Measurements from ENCODE around the gene GRID2IP. TPM values are rescaled to one million over a fixed set of nuclear protein-coding genes. Genes with fewer than 3 reads are reported as not detected.

GRID2IP gene
- total RNA-seq, 1 experiment from 2014 or later, result not detected

DNA sequence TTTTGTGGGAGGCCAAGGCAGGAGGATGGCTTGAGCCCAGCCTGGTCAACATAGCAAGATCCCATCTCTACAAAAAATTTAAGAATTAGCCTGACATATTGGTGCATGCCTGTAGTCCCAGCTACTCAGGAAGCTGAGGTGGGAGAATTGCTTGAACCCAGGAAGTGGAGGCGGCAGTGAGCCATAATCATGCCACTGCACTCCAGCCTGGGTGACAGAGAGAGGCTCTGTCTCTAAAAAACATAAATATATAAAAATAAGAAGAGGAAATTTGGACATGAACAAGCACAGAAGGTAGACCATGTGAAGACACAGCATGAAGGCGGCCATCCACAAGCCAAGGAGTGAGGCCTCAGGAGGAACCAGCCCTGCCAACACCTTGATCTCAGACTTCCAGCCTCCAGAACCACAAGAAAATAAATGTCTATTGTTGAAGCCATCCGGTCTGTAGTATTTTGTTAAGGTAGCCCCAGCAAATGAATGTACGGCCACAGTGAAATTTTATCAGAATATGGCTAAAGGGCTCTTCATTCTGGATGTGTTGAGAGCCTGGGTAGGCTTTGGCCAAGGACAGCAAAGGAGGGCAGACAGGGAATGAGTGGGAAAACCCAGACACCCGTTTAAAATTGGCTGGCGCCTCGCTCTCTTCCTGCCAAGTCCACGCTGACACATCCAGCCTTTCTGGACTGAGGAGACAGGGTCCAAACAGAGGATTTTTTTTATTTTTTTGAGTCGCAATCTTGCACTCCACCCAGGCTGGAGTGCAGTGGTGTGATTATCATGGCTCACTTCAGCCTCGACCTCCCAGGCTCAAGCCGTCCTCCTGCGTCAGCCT, 12.9 kb upstream of the GRID2IP start:
- DNase-seq (ENCODE audit: low read depth), result no peak

DNA sequence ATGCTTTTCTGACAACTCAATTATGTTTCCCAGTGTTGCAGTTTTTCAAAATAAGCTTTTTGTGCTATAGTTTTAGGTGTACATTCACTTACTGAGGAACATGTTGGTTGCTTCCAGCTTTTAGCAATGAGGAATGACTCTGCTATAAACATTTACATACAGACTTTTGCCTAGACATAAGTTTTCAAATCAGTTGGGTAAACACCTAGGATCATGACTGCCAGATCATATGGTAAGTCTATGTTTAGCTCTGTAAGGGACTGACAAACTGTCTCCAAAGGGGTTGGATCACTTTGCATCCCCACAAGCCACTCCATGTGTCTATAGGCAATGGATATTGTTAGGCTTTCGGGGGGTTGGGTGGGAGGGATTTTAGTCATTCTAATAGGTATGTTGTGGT, 10.8 kb upstream of the GRID2IP start:
- DNase-seq (ENCODE audit: low read depth), result no peak

DNA sequence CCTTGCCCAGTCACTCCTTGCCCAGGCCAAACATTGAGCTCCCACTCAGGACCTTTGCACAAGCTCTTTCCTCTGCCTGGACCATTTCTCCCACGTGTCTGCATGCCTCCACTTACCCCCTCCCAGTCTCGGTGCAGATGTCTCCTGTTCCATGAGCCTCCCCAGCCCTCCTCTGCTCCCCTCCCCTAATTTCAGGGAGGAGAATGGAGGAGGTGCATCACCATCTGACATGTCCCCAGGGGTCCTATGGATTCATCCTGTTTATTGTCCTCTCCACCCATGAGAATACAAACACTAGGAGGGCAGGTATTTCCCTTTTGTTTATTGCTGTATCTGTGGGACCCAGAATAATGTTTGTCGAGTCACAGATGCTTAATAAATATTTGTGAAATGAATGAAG, 8.6 kb upstream of the GRID2IP start:
- DNase-seq (ENCODE audit: low read depth), result no peak

DNA sequence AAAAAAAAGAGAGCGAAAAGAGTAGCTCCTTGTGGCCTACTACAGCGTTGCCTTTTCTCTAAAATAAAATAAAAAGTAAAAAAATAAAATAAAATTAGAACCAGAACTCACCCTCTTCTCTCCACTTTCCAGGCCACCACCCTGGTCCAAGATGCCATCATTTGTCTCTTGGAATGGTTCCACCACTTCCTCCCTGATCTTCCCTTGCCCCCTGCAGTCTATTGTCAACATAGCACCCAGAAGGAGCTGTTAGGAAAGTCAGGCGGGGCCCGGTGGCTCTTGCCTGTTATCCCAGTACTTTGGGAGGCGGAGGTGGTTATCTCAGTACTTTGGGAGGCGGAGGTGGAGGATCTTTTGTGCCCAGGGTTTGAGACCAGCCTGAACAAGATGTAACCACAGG, 7.6 kb upstream of the GRID2IP start:
- DNase-seq (ENCODE audit: low read depth), result peak; percentile 67

DNA sequence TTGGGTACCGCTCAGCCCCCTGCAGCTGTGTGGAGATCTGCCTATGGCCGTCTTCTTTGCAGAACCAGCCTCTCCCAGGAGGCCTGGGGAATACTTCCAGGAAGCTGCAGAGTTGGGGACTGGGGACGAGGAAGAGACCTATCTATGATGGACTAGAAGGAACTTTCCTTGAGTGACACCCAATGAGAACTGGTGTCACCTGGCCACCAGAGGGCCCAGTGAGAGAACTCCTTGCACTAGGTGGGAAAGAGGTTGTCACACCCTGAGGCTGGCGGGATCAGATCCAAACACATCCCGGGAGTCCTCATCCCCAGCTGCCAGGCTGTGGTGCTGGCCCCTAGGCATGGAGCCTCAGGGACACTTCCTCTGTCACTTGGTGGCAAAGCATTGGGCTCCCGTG, 4.9 kb upstream of the GRID2IP start:
- DNase-seq (ENCODE audit: low read depth), result no peak

DNA sequence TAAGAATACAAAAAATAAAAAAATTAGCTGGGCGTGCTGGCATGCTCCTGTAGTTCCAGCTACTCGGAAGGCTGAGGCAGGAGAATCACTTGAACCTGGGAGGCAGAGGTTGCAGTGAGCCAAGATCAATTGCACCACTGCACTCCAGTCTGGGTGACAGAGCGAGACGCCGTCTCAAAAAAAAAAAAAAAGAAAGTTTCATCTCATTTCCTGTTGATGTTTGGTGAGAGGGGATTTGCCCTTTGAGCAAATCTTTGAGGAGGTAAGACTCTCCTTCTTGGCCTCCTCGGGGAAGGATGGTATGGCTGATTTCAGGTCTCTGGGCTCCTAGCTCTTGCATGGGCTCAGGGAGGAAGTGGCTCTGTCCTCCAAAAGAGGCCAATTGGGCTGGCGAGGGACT, 3.6 kb upstream of the GRID2IP start:
- DNase-seq (ENCODE audit: low read depth), result no peak

DNA sequence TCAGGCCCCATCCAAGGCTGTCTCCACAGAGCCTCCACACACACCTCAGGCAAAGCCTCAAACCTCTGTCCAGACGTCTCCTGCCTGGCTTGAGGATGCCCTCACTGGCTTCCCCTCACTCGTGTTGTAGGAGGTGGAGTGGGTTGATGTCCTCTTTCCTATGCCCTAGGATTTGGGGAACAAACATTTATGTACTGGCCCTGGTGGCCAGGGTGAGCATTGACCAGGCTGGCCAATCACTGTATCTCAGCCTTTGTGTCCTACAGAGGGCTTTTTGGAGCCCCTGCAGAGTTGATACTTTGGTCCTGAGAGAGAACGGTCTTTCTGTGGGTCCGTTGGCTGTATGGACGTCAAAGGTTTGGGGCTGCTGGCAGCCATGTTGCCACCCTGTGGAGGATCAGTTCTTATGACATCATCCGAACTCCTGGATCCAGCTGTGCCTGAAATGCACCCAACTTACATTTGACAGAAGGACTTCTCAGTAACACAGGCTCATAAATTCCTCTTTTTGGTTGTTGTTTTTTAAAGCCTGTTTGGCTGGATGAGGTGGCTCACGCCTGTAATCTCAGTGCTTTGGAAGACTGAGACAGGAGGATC, 2.3 kb upstream of the GRID2IP start:
- no peak for DNase-seq (ENCODE audit: low read depth)

DNA sequence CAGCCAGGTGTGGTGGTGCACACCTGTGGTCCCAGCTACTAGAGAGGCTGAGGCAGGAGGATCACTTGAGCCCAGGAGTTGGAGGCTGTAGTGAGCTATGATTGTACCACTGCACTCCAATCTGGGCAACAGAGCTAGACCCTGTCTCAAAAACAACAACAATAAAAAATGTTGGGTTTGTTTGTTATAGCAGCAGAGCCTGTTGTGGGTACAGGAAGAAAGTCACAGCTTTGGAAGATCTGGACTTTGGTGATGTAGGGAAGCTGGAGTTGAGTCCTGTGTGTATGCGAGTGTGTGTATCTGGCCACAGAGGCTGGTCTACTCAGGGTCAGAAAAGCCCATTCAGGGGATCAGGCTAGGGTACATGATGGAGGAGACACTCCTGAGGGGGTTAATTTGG, 3.9 kb downstream of the GRID2IP start:
- no peak for DNase-seq (ENCODE audit: low read depth)

DNA sequence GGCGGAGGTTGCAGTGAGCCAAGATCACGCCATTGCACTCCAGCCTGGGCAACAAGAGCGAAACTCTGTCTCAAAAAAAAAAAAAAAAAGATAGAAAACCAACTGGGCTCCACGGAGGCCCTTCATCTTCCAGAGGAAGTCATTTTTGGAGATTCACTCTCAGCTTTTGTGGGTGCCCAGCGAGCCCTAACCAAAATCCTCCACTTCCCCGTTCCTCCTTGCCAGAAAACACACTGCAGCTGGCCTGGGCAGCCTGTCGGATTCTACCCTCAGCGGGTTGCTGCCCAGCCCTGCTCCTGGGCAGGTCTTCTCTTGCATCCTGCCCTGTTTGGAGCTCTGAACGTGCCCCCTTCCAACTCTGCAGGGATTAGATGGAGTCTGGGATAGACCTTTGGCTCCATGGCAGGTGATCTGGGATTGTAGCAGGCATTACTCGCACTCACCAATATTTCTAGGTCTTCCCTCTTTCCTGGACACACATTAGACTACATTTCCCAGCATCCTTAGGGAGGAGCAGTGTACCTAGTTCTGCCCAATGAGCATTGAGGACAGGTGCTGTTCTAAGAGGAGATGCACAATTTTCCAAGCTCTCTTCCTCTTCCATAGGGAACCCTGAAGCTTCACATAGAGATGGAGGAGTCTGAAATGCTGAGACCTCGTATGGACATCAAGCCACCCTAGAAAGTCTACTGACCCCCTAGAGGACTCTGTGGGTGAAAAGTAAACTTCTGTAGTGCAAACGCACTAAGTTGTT, 4.6 kb downstream of the GRID2IP start:
- DNase-seq (ENCODE audit: low read depth), result no peak

DNA sequence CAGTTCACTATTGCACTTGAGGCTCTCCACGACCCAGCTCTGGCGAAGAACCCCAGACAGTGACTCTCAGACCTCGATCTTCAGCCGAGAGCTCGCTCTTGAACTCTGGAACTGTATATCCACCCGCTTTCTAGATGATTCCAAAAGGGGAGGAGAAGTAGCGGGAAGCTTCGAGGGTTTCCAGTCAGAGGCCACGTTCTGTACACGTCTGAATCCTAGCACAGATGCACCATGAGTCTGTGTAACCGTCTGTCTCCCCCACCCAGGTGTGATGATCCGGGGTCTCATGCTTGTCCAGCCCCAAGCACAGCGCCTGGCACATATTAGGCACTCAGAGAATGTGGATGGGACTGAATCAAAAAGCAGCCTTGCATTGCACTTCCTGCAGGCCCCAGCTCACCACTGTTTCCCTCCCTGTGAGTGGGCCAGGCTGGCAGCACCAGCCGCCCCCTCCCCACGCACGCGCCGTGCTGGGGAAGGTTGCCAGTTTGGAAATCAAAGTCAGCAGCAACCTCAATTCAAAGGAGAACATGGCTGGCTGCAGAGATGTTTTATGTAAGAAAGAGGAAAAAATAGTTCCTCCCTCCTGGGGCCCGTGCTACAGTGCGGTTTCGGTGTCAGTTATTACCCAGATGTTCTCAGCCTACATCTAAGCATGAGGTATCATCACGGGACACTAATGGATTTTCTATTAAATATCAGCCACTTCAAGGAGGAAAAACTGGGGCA, 5.7 kb downstream of the GRID2IP start:
- DNase-seq (ENCODE audit: low read depth), result no peak

DNA sequence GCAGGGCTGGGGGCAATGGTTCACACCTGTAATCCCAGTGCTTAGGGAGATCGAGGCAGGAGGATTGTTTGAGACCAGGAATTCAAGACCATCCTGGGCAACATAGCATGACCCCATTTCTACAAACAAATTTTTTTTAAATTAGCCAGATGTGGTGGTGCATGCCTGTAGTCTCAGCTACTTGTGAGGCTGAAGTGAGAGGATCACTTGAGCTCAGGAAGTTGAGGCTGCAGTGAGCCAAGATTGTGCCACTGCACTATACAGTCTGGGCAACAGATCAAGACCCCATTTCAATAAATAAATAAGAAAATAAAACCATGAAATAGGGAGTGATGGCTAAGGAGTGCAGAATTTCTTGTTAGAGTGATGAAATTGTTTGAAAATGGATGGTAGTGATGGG, 8.9 kb downstream of the GRID2IP start:
- no peak for DNase-seq (ENCODE audit: low read depth)

DNA sequence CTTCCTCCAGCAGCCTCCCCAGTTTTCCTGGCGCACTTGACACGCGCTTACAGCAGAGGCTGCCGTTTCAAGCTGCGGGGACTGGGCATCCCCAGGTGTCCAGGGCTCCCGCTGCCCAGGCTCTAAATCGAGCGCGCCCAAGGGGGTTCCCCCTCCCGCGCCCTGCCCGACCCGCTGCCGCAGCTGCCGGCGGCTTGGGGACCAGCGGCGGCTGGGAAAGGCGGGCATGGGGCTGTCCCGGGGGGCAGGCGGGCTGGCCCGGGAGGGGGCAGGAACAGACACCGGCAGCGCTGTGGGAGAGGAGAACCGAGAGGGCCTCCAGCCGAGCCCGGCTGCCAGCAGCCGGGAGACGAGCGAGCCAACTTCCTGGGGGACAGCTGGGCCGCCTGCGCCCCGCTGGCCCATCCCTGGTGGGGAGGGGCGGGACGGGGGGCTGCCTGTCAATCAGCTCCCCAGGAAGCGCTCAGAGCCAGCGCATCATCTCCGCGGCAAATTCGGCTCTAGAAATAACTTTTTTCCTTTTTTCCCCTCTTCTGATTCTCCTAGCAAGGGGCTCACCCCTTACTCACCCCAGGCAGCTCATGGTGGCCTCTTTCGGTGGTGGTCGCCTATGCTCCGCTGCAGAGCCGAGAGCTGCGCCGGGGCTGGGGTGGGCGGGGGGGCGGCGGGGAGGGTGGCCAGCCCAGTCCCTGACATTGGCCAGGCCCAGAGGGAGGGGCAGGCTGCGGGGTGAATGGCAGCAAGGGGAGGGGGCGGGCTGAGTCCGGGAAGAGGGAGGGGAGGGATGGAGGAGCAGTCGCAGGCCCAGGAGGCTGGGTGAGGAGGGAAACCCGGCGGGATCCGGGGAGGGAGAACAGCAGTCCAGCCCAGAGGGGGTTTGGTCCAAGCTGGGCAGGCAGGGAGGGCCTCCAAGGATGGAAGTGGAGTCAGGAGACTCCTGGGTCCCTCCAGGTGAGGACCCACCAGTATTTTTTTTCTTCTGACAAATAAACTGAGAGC, 14.7 kb downstream of the GRID2IP start:
- DNase-seq (ENCODE audit: low read depth), result no peak

DNA sequence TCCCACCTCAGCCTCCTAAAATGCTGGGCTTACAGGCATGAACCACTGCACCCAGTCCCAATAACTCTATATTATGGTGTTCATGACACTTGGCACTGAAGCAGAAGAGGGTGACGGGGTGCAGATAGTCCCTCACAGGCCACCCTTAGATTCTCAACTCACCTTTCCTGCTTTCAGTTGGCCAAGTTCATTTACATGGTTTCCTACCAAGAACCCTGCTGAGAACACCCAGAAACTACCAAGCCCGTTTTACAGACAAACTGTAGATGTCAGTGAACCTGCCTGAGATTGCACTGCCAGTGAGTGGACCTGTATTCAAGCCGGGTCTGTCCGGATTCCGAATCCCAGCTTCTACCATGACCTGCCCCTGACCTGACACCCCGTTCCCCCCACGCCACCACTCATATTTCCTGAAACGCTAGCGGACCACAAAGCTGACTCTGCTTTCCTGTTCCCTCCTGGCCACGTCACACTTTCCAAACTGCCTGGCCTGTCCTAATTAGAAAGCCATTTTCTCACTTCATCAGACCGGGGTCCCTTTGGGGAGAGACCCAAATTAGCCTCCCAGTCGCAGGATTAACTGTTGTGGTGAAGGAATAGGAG, 17.3 kb downstream of the GRID2IP start:
- DNase-seq (ENCODE audit: low read depth), result no peak

DNA sequence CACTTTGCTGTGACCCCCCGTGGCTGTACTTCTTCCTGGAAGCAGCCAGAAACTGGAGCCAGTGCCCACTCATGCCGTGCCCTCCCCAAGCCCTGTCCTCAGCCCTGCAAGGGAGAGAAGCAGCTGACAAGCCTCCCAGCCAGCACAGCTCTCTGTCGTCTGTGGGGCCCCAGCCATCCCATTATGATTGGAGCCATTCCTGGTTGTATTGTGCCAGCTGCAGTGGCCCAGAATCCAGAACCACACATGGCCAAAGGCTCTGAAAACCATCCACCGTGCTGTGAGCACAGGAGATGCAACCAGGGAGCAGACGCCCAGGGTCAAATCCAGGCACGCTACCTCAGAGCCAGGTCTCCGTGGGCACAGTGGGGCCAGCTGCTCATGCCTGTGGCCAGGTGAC, 18.7 kb downstream of the GRID2IP start:
- DNase-seq (ENCODE audit: low read depth), result no peak

DNA sequence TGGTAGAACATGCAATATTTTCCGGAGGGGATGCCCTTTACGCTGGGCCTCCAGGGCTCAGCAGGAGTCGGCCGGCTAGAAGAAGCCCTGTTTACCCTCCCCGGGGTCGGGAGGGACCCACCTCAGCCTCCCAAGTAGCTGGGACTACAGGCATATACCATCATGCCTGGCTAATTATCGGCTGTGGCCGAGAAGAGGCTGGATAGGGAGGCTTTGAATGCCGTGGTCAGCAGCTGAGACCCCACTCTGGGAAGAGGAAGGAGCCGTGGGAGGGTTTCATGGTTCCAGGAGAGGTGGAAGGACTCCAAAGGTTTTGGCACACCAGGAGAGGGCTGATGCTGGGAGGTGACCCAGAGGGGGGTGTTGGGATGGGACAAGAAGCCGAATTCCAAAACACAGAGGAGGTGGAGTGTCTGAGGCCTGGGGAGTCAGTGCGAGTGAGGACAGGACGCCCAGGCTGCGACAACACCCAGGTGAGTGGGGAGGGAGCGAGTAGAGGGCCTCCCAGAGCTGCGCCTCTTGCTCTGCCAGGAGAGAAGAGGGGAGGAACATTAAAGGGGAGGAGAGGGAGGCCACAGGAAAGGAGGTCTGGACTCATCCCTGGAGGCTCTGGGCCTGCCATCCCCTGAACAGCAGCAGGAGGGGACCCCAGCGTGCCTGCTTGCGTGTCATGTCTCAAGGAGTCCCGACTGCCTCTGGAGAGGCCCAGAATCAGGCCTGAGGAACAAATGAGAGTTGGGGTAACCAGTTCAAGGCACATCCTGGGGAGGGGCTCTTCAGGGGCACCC, 19.6 kb downstream of the GRID2IP start:
- DNase-seq (ENCODE audit: low read depth), result no peak

DNA sequence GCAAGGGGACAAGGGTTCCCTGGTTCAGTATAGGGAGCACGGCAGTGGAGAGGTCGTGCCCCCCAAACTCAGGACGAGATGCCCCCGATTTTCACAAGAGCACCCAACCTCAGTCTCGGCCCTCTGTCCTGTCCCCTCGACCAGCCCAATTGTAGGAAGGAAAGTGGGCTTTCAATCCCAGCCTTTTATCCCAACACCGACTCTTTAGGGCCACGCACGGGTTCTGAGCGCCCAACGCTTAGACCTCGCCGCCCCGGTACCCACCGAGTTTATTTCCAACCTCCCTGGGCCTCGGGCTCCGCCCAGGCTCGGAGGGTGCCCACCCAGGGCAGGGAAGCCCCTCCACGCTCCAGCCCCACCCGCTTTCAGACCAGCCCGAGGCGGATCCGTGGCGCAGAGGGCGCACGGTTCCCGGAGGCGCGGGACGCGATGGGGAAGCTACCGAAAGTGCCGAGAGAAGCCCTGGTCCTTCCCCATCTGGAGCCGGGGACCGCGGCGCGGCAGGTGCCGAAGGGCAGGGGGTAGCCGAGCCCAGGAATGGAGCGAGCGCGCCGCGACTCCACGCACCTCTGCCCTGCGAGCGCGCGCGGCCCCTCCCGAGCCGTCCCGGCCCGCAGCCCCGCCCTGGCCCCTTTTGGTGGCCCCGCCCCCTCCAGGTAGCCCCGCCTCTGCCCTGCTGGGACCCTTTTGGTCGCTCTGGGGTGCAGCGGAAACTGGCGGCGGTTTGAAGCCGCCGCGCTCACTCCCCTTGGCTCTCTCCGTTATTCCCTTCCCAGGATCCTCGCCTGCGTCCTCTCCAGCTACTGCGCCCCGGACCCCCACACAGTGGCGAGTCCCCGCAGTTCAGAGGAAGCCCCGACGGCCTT, 20.4 kb downstream of the GRID2IP start:
- DNase-seq (ENCODE audit: low read depth), result no peak

DNA sequence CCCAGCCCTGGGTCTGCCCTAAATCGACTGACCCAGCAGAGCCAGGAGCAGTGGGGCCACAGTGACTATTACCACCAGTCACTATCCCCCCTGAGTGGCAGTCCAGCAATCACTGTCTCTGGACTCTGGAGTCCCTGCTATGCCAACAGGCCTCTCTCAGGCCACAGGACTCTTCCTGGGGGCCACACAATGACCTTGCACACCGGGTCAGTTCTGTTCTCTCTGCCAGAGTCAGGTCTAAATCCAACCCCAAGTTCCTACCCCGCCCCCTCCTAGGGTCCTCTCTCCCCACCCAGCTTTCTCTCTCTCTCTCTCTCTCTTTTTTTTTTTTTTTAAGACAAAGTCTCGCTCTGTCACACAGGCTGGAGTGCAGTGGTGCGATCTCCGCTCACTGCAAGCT, 21.6 kb downstream of the GRID2IP start:
- DNase-seq (ENCODE audit: low read depth), result no peak

DNA sequence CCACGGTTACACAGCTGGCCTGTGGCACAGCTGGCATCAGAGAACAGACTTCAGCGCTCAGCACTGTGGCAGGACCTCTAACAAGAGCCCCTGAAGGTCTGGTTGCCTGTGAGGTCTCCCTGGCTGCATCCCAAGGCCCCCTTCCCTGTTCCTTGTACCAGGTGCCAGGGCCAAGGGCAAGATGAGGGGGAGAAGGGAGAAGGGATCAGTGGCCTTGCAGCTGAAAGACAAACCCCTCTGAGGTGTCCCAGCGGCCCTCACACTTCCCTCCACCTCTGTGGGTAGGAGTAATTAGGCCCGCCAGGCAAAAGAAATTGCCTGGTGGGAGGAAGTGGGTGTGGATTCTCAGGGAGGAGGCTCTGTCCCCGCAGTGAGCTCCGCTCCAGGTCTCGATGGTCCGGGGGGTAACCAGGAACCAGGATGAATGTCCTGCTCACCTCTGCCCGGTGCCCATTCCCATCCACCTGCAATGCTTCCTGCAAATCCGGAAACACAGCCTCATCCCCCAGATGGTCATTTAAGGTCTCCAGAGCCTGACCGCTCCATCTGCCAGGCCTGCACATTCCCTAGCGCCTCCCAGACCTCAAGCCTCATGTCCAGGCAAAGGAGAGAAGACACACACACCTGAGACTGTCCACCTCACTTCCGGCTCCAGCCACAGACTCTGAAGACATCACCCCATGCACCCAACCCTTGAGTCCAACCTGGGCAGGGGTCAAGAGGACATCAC, 22.7 kb downstream of the GRID2IP start:
- DNase-seq (ENCODE audit: low read depth), result no peak
